ENCODE measurements around the gene MAML3.

Gene MAML3

DNA sequence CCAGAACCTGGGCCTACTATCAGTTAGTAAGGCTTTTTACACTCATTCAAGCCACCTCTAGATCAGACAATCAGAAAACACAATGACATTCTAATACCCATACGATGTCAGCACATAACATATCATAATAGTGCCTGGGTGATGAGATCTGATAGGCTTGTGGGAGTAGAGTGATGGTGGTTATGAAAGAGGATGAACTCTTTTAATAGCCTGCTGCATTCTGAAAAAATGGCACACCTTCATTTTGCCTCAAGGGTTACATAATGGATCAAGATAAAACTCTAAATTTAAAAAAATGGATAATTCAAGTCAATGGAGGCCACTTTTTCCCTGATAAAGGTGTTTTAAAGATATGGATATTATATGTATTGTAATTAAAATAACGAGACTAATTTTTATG, 215.6 kb downstream of the MAML3 start:
- H3K36me3 Mint-ChIP-seq (ENCODE audit: low read depth) = no peaks in the 10 kb centered on the region

GRCh38 chr4:139935911-139936310, 218.1 kb downstream of the MAML3 start:
- H3K4me1 Mint-ChIP-seq (ENCODE audit: low read depth) = no peaks in the 10 kb centered on the region
- H3K27ac Mint-ChIP-seq = no peak overlapping the region
- H3K27me3 Mint-ChIP-seq (ENCODE audit: low read depth) = peaks cover 7% of the 10 kb centered on the region
- no peaks in the 10 kb centered on the region for H3K9me3 Mint-ChIP-seq
- DNase-seq (ENCODE audit: low spot score) = no peak
- H3K36me3 Mint-ChIP-seq (ENCODE audit: low read depth) = no peaks in the 10 kb centered on the region
- no peak overlapping the region for H3K4me3 Mint-ChIP-seq

More for the DNA sequence above, 215.6 kb downstream of the MAML3 start:
- H3K9me3 Mint-ChIP-seq = no peaks in the 10 kb centered on the region
- no peak overlapping the region for H3K27ac Mint-ChIP-seq
- no peak for DNase-seq (ENCODE audit: low spot score)
- H3K4me3 Mint-ChIP-seq = no peak overlapping the region
- peaks cover 2% of the 10 kb centered on the region for H3K4me1 Mint-ChIP-seq (ENCODE audit: low read depth)
- peaks cover 7% of the 10 kb centered on the region for H3K27me3 Mint-ChIP-seq (ENCODE audit: low read depth)

- Mint-ChIP-seq H3K9me3 (no peaks in the 10 kb centered on the region), H3K36me3 (ENCODE audit: low read depth) (no peaks in the 10 kb centered on the region), H3K4me3 (no peak overlapping the region), H3K27ac (no peak overlapping the region), H3K27me3 (ENCODE audit: low read depth) (peaks cover 7% of the 10 kb centered on the region), H3K4me1 (ENCODE audit: low read depth) (no peaks in the 10 kb centered on the region)
- no peak for DNase-seq (ENCODE audit: low spot score)
Measured at GRCh38 chr4:139934708-139935195, 219.2 kb downstream of the MAML3 start.

DNA sequence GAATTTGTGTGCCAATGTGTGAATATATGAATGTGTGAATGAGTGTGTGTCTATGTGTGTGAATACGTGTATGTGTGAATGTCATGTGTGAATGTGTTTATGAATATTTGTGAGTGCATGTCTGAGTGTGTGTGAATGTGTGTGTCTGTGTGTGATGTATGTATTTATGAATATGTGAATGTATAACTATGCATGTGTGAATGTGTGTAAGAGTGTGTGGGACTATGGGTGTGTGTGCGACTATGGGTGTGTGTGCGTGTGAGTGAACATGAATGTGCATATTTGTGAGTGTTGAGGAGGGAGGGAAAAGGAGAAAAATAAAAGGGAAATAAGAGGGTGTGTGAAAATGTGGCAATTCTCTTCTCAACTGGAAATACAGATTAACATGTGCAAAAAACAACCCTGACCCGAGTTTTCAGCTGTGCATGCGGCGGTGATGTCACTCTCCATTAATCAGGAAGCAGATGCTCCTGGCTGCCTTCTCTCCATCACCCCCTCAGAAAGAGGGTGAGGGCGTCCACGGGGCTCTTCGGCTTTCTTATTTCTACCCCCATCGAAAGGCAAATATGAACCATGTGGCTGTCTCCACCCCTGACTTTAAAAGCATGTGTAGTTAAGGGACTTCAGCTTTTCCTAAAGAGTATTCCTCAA, 219.8 kb downstream of the MAML3 start:
- Mint-ChIP-seq H3K27me3 (ENCODE audit: low read depth) (peaks cover 7% of the 10 kb centered on the region), H3K9me3 (no peaks in the 10 kb centered on the region), H3K4me1 (ENCODE audit: low read depth) (no peaks in the 10 kb centered on the region), H3K4me3 (no peak overlapping the region), H3K27ac (no peak overlapping the region), H3K36me3 (ENCODE audit: low read depth) (no peaks in the 10 kb centered on the region)
- DNase-seq (ENCODE audit: low spot score) = no peak

DNA sequence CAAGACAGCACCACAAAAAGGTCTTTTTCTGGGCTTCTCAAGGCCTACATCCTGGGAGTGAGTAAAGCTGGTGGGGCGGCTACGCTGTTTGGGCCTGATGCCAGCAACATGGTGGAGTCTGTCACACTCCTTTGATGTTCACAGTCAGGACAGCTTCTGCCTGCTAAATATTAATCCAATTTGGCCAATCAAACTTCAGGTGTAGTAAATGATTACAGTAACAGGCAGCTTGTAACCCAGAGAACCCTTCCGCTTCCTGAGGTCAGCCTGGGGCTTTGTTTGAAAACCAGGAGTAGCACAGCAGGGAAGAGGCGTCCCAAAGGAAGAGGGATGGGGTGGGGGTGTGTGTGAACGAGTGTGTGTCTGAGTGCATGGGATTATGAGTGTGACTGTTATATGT, 220.4 kb downstream of the MAML3 start:
- Mint-ChIP-seq H3K27me3 (ENCODE audit: low read depth) (peaks cover 7% of the 10 kb centered on the region), H3K4me3 (no peak overlapping the region)

GRCh38 chr4:139933104-139933503, 220.9 kb downstream of the MAML3 start:
- no peaks in the 10 kb centered on the region for H3K9me3 Mint-ChIP-seq
- H3K4me3 Mint-ChIP-seq = no peak overlapping the region
- H3K36me3 Mint-ChIP-seq (ENCODE audit: low read depth) = no peaks in the 10 kb centered on the region
- H3K27ac Mint-ChIP-seq = no peak overlapping the region
- no peaks in the 10 kb centered on the region for H3K4me1 Mint-ChIP-seq (ENCODE audit: low read depth)
- peaks cover 7% of the 10 kb centered on the region for H3K27me3 Mint-ChIP-seq (ENCODE audit: low read depth)
- DNase-seq (ENCODE audit: low spot score) = no peak

More for the DNA sequence above, 220.4 kb downstream of the MAML3 start:
- DNase-seq (ENCODE audit: low spot score) = no peak
- Mint-ChIP-seq H3K4me1 (ENCODE audit: low read depth) (no peaks in the 10 kb centered on the region), H3K27ac (no peak overlapping the region), H3K9me3 (no peaks in the 10 kb centered on the region), H3K36me3 (ENCODE audit: low read depth) (no peaks in the 10 kb centered on the region)

DNA sequence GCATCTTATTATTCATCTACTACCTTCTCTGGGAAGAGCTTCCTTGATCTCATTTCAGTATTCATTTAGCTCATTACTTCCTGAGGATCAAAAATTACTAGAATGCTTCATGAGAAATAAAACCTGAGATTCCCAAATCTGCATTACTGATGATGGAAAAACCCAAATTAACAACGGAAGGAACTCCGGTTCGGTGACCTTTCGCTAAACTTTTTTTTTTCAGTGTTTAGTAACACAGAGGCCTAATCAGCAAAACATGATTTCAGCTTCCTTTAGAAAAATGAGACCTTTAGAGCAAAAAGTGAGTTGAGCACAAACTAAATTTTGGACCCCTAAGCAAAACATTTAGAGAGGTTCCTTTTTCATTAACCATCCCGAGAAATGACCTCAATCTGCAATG, 229.2 kb downstream of the MAML3 start:
- H3K36me3 Mint-ChIP-seq (ENCODE audit: low read depth) = no peaks in the 10 kb centered on the region
- H3K27me3 Mint-ChIP-seq (ENCODE audit: low read depth) = peaks cover 15% of the 10 kb centered on the region
- no peaks in the 10 kb centered on the region for H3K9me3 Mint-ChIP-seq
- no peaks in the 10 kb centered on the region for H3K4me1 Mint-ChIP-seq (ENCODE audit: low read depth)
- no peak overlapping the region for H3K27ac Mint-ChIP-seq
- H3K4me3 Mint-ChIP-seq = no peak overlapping the region
- no peak for DNase-seq (ENCODE audit: low spot score)

DNA sequence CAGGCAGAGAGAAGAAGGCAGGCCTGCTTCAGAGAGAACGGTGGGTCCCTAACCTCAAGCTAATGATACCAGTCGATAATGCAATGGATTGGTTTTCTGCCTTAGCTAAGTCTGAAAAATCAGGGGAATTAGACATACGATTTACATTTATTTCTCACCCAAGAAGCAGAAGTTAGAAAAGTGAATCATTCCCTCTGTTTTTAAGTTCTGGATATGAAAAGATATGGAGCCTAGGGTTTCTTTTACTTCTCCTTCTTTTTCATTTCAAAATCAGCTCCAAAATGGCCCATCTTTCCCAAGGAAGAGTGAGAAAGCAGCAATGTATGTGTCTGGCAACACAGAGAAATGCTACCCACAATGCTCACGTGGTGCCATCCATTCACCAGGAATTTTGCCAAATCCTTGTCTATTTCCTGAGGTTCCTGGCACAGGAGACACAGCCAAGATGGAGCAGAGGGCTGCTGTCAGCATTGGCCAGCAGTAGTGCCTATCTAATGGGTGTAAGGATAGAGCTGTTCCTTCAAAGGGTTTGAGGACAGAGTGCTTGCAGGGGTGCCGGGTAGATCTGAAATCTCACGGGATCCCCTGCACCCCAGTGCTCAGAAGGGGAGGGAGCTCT, 231.5 kb downstream of the MAML3 start:
- Mint-ChIP-seq H3K4me3 (no peak overlapping the region), H3K4me1 (ENCODE audit: low read depth) (no peaks in the 10 kb centered on the region), H3K36me3 (ENCODE audit: low read depth) (no peaks in the 10 kb centered on the region), H3K27ac (no peak overlapping the region), H3K9me3 (no peaks in the 10 kb centered on the region), H3K27me3 (ENCODE audit: low read depth) (peaks cover 27% of the 10 kb centered on the region)
- DNase-seq (ENCODE audit: low spot score) = no peak

DNA sequence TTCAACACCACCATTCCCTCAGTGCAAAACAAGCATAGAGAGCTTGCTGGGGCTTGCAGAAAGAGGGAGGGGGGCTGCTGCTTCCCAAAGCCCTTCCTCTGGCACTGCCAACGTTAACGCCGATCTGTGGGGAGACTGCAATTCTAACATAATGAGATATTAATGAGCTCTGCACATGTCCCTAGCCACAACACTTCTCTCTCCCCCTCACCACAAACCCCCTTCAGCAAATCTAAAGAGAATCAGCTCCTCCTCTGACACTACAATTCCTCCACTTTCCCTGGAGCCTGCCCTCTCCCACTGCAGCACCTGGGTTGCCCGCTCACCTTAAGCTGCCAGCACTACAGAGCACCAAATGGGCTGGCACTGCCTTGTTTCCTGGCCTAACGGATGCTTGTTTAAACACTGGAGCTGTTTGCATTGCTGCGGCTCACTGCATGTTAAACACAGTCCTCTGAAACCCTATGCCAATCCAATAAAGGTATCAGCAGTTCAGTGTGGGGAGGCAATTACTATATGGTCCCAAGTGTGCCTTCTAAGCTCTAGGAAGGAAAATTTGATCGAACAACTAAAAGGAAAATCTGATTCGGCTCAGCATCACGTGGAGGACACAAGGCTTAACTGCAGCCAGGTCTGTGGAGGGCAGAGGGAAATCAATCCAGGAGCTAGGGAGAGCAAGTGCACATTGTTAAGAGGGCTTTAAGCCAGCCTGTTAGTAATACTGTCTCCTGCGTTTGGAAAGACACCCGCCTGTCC, 232.4 kb downstream of the MAML3 start:
- H3K9me3 Mint-ChIP-seq = no peaks in the 10 kb centered on the region
- no peak overlapping the region for H3K27ac Mint-ChIP-seq
- H3K36me3 Mint-ChIP-seq (ENCODE audit: low read depth) = no peaks in the 10 kb centered on the region
- DNase-seq (ENCODE audit: low spot score) = no peak
- H3K4me3 Mint-ChIP-seq = no peak overlapping the region
- peaks cover 27% of the 10 kb centered on the region for H3K27me3 Mint-ChIP-seq (ENCODE audit: low read depth)
- H3K4me1 Mint-ChIP-seq (ENCODE audit: low read depth) = no peaks in the 10 kb centered on the region

- Mint-ChIP-seq H3K9me3 (no peaks in the 10 kb centered on the region), H3K27ac (no peak overlapping the region), H3K4me3 (no peak overlapping the region), H3K4me1 (ENCODE audit: low read depth) (no peaks in the 10 kb centered on the region), H3K36me3 (ENCODE audit: low read depth) (no peaks in the 10 kb centered on the region), H3K27me3 (ENCODE audit: low read depth) (peaks cover 29% of the 10 kb centered on the region)
- DNase-seq (ENCODE audit: low spot score) = no peak
Measured at GRCh38 chr4:139920486-139921002, 233.4 kb downstream of the MAML3 start.

GRCh38 chr4:139919521-139919920, 234.5 kb downstream of the MAML3 start:
- Mint-ChIP-seq H3K27me3 (ENCODE audit: low read depth) (peaks cover 26% of the 10 kb centered on the region), H3K4me3 (no peak overlapping the region), H3K27ac (no peak overlapping the region), H3K9me3 (no peaks in the 10 kb centered on the region), H3K36me3 (ENCODE audit: low read depth) (no peaks in the 10 kb centered on the region), H3K4me1 (ENCODE audit: low read depth) (no peaks in the 10 kb centered on the region)
- no peak for DNase-seq (ENCODE audit: low spot score)

DNA sequence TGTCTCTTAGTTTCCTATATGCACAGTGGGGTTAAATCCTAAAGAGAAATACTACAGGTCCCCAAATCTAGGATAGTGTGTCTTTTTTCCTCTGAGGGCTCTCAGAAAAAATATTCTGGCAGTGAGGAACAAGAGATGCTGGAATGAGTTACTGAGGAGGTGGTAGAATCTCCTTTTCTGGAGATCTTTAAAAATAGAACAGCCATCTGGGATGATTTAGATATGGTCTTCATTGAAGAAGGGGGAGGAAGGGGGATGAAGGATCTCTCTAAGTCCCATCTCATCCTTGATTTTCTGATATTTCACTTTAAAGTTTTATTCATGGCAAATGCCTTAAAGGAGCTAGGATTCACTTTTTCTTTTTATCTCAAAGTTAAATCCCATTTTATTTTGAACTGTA, 235.0 kb downstream of the MAML3 start:
- Mint-ChIP-seq H3K4me3 (no peak overlapping the region), H3K4me1 (ENCODE audit: low read depth) (no peaks in the 10 kb centered on the region), H3K9me3 (no peaks in the 10 kb centered on the region), H3K27me3 (ENCODE audit: low read depth) (peaks cover 24% of the 10 kb centered on the region), H3K36me3 (ENCODE audit: low read depth) (no peaks in the 10 kb centered on the region), H3K27ac (no peak overlapping the region)
- no peak for DNase-seq (ENCODE audit: low spot score)

- no peak for DNase-seq (ENCODE audit: low spot score)
- no peaks in the 10 kb centered on the region for H3K36me3 Mint-ChIP-seq (ENCODE audit: low read depth)
- no peaks in the 10 kb centered on the region for H3K9me3 Mint-ChIP-seq
- no peak overlapping the region for H3K4me3 Mint-ChIP-seq
- H3K27ac Mint-ChIP-seq = no peak overlapping the region
- H3K4me1 Mint-ChIP-seq (ENCODE audit: low read depth) = no peaks in the 10 kb centered on the region
- peaks cover 20% of the 10 kb centered on the region for H3K27me3 Mint-ChIP-seq (ENCODE audit: low read depth)
Measured at GRCh38 chr4:139918591-139918990, 235.4 kb downstream of the MAML3 start.

- no peaks in the 10 kb centered on the region for H3K36me3 Mint-ChIP-seq (ENCODE audit: low read depth)
- no peak overlapping the region for H3K4me3 Mint-ChIP-seq
- peaks cover 16% of the 10 kb centered on the region for H3K27me3 Mint-ChIP-seq (ENCODE audit: low read depth)
- no peak for DNase-seq (ENCODE audit: low spot score)
- no peaks in the 10 kb centered on the region for H3K9me3 Mint-ChIP-seq
- H3K4me1 Mint-ChIP-seq (ENCODE audit: low read depth) = no peaks in the 10 kb centered on the region
- H3K27ac Mint-ChIP-seq = no peak overlapping the region
Measured at GRCh38 chr4:139917896-139918295, 236.1 kb downstream of the MAML3 start.
